Measurements from ENCODE around the gene ATG9B.

The ATG9B gene

DNA sequence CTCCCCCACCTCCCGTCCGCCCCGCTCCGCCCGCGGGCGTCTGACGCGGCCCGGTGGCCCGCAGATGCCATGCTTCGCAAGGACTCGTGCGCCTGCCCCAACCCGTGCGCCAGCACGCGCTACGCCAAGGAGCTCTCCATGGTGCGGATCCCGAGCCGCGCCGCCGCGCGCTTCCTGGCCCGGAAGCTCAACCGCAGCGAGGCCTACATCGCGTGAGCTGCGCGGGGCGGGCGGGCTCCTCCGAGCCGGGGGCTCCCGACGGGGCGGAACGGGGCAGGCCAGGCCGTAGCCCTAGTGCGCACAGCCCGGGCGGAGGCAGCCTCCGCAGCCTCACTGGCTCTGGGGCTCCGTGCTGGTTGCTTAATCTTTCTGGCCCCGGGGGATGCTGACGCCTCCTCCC, 26.8 kb upstream of the ATG9B start:
- Histone ChIP-seq H3K4me2 (ENCODE audit: low read depth, low read length, poor library complexity, severe bottlenecking) (no peak overlapping the region), H3K27me3 (ENCODE audit: insufficient read depth, low read length, poor library complexity, severe bottlenecking) (no peaks in the 10 kb centered on the region), H3K4me3 (ENCODE audit: low read length, poor library complexity, severe bottlenecking) (no peak overlapping the region), H3K79me2 (ENCODE audit: insufficient read depth, low read length) (no peaks in the 10 kb centered on the region), H3K9me3 (ENCODE audit: insufficient read depth, low read depth, low read length) (no peaks in the 10 kb centered on the region), H3K9ac (ENCODE audit: low read depth, low read length, poor library complexity, severe bottlenecking) (no peak overlapping the region), H4K20me1 (ENCODE audit: insufficient read depth, low read length, poor library complexity, severe bottlenecking) (no peaks in the 10 kb centered on the region), H2AFZ (ENCODE audit: low read length) (no peak overlapping the region), H3K4me1 (ENCODE audit: insufficient read depth, low read length, poor library complexity, severe bottlenecking) (peaks cover 18% of the 10 kb centered on the region), H3F3A (ENCODE audit: low read depth) (no peaks in the 10 kb centered on the region), H3K9me2 (replicated peaks; ENCODE audit: low read depth, low read length) (no peaks in the 10 kb centered on the region), H3K36me3 (ENCODE audit: insufficient read depth, low read length) (no peaks in the 10 kb centered on the region)
- TF ChIP-seq EZH2phosphoT487 (IDR thresholded peaks at IDR 0.05; ENCODE audit: borderline replicate concordance) = no peak
- TF ChIP-seq, protein P1, sequence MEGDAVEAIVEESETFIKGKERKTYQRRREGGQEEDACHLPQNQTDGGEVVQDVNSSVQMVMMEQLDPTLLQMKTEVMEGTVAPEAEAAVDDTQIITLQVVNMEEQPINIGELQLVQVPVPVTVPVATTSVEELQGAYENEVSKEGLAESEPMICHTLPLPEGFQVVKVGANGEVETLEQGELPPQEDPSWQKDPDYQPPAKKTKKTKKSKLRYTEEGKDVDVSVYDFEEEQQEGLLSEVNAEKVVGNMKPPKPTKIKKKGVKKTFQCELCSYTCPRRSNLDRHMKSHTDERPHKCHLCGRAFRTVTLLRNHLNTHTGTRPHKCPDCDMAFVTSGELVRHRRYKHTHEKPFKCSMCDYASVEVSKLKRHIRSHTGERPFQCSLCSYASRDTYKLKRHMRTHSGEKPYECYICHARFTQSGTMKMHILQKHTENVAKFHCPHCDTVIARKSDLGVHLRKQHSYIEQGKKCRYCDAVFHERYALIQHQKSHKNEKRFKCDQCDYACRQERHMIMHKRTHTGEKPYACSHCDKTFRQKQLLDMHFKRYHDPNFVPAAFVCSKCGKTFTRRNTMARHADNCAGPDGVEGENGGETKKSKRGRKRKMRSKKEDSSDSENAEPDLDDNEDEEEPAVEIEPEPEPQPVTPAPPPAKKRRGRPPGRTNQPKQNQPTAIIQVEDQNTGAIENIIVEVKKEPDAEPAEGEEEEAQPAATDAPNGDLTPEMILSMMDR (conservative IDR thresholded peaks at IDR 0.05; ENCODE audit: low read length) = no peak

DNA sequence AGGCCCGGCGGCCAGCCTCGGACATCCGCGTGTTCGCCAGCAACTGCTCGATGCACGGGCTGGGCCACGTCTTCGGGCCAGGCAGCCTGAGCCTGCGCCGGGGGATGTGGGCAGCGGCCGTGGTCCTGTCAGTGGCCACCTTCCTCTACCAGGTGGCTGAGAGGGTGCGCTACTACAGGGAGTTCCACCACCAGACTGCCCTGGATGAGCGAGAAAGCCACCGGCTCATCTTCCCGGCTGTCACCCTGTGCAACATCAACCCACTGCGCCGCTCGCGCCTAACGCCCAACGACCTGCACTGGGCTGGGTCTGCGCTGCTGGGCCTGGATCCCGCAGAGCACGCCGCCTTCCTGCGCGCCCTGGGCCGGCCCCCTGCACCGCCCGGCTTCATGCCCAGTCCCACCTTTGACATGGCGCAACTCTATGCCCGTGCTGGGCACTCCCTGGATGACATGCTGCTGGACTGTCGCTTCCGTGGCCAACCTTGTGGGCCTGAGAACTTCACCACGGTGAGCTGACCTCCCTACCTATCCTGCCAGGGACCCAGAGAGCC, 24.7 kb upstream of the ATG9B start:
- no peaks in the 10 kb centered on the region for H3K9me2 ChIP-seq (replicated peaks; ENCODE audit: low read depth, low read length)
- H3K9ac ChIP-seq (ENCODE audit: low read depth, low read length, poor library complexity, severe bottlenecking) = no peak overlapping the region
- H3K27me3 ChIP-seq (ENCODE audit: insufficient read depth, low read length, poor library complexity, severe bottlenecking) = no peaks in the 10 kb centered on the region
- no peak overlapping the region for H3K4me2 ChIP-seq (ENCODE audit: low read depth, low read length, poor library complexity, severe bottlenecking)
- H3F3A ChIP-seq (ENCODE audit: low read depth) = no peaks in the 10 kb centered on the region
- TF ChIP-seq, protein P1 (conservative IDR thresholded peaks at IDR 0.05; ENCODE audit: low read length) = no peak
- TF ChIP-seq EZH2phosphoT487 (IDR thresholded peaks at IDR 0.05; ENCODE audit: borderline replicate concordance) = no peak
- H3K9me3 ChIP-seq (ENCODE audit: insufficient read depth, low read depth, low read length) = no peaks in the 10 kb centered on the region
- H4K20me1 ChIP-seq (ENCODE audit: insufficient read depth, low read length, poor library complexity, severe bottlenecking) = no peaks in the 10 kb centered on the region
- no peak overlapping the region for H2AFZ ChIP-seq (ENCODE audit: low read length)
- no peak overlapping the region for H3K4me3 ChIP-seq (ENCODE audit: low read length, poor library complexity, severe bottlenecking)
- H3K79me2 ChIP-seq (ENCODE audit: insufficient read depth, low read length) = no peaks in the 10 kb centered on the region
- no peaks in the 10 kb centered on the region for H3K36me3 ChIP-seq (ENCODE audit: insufficient read depth, low read length)
- H3K4me1 ChIP-seq (ENCODE audit: insufficient read depth, low read length, poor library complexity, severe bottlenecking) = peaks cover 16% of the 10 kb centered on the region

DNA sequence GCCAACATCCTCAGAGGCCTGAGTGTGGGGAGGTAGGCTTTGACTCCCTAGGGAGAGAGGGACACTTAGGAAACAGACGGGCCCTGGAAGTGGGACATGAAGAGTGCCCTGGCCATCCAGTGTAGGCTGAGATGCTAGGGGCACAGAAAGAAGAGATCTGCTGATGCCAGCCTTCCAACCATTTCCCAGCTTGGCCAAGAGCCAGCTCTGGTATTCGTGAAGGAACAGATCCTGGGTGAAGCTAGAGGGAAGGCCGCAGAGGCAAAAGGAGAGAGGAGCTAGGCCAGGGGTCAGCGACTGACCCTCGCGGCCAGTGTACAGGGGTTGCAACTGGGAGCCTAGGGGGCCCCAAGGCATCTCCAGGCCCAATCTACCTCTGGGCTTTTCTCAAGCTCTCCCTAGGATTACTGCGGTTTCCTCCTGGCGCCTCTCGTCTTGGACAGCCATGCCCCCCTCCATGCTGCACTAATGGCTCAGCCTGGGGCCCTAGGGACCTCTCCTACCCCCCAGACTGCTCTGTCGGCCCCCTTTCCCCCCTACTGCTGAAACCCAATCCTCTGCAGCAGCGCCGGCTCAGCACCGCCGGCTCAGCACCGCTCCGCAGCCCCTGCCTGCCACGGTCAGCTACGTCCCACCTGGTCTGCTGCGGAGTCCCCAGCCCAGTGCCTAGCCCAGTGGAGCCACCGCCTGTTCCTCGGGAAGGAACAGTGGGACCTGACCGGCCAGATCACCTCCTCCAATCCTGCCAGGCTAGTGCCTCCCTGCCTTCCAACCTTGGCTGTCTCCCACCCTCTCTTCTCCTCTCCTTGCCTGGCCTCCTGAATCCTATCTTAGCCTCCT, 23.9 kb upstream of the ATG9B start, which contains the start of gene ASIC3:
Gene ASIC3 (plus strand): TSS at position 556 of the 840 bp plus-strand sequence. CDS start 355 bp downstream, outside the sequence.
- H3K79me2 ChIP-seq (ENCODE audit: insufficient read depth, low read length) = no peaks in the 10 kb centered on the region
- no peak within 1 kb of the TSS for H2AFZ ChIP-seq (ENCODE audit: low read length)
- H3K4me1 ChIP-seq (ENCODE audit: insufficient read depth, low read length, poor library complexity, severe bottlenecking) = peaks cover 8% of the 10 kb centered on the region
- no peak for TF ChIP-seq EZH2phosphoT487 (IDR thresholded peaks at IDR 0.05; ENCODE audit: borderline replicate concordance)
- TF ChIP-seq, protein P1 (conservative IDR thresholded peaks at IDR 0.05; ENCODE audit: low read length) = no peak
- H3K27me3 ChIP-seq (ENCODE audit: insufficient read depth, low read length, poor library complexity, severe bottlenecking) = no peaks in the 10 kb centered on the region
- no peak within 1 kb of the TSS for H3K4me3 ChIP-seq (ENCODE audit: low read length, poor library complexity, severe bottlenecking)
- no peaks in the 10 kb centered on the region for H3K9me2 ChIP-seq (replicated peaks; ENCODE audit: low read depth, low read length)
- H3F3A ChIP-seq (ENCODE audit: low read depth) = no peaks in the 10 kb centered on the region
- no peaks in the 10 kb centered on the region for H3K9me3 ChIP-seq (ENCODE audit: insufficient read depth, low read depth, low read length)
- H3K36me3 ChIP-seq (ENCODE audit: insufficient read depth, low read length) = no peaks in the 10 kb centered on the region
- H3K4me2 ChIP-seq (ENCODE audit: low read depth, low read length, poor library complexity, severe bottlenecking) = no peak within 1 kb of the TSS
- no peak within 1 kb of the TSS for H3K9ac ChIP-seq (ENCODE audit: low read depth, low read length, poor library complexity, severe bottlenecking)
- H4K20me1 ChIP-seq (ENCODE audit: insufficient read depth, low read length, poor library complexity, severe bottlenecking) = no peaks in the 10 kb centered on the region
